GM06990 (cell line): Measurements from ENCODE around the gene MAPK4.

ENCODE experiments used
- DNase-seq: peaks from one replicate; pipeline ENCODE4 v3.0.0-alpha.2; 2011; ENCODE audit not compliant: insufficient read length; ENCODE audit errors: extremely low read depth
- H3K27me3 ChIP-seq: replicated peaks from 2 replicates; pipeline ENCODE4 v1.6.0; 2011; ENCODE audit warnings: low read length; ENCODE audit not compliant: control insufficient read depth, insufficient read depth
- H3K36me3 ChIP-seq: 2 replicates; pipeline ENCODE4 v1.5.1; 2011; ENCODE audit warnings: low read length; ENCODE audit not compliant: control insufficient read depth, insufficient read depth
- H3K4me3 ChIP-seq: replicated peaks from 2 replicates; pipeline ENCODE4 v1.5.1; 2011; ENCODE audit warnings: low read depth, mild to moderate bottlenecking, control low read depth, low read length
- TF ChIP-seq, protein P1 (sequence below): IDR thresholded peaks from 2 replicates; pipeline ENCODE4 v1.5.1; 2011; ENCODE audit warnings: low read length, control low read depth, mild to moderate bottlenecking, inconsistent platforms; ENCODE audit not compliant: insufficient read depth, poor library complexity, severe bottlenecking

MAPK4 gene

DNA sequence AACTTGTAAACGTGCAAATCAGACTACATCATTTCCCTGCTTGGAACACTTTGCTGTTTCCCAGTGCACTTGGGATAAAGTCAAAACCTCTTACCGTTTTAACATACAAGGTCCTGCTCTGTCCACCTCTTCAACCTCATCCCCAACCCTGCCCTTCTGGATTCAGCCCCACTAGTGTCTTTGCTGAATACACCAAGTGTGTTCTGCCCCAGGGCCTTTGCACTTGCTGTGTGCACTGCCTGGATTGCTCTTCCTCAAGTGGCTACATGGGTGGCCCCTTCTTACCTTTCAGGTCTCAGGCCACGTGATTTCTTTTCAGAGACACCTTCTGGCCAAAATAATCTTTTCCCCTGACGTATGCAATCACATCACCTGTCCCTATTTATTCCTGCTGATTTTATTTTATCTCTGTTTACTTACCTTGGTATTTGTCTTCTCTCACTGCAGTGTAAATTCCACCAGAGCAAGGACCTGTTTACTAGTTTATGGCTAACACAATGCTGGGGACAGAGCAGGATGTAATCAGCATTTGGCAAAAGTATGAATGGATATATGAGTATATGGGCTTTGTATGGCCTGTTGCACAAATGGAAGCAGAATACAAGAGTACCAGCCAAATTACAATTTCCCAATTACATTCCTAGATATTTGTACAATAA is 63.9 kb downstream of the MAPK4 start:
- Histone ChIP-seq H3K36me3 (no peaks in the 10 kb centered on the region), H3K4me3 (no peak overlapping the region), H3K27me3 (no peaks in the 10 kb centered on the region; the same call in 1 of the 2 replicates)
- DNase-seq = no peak
- TF ChIP-seq, protein P1, sequence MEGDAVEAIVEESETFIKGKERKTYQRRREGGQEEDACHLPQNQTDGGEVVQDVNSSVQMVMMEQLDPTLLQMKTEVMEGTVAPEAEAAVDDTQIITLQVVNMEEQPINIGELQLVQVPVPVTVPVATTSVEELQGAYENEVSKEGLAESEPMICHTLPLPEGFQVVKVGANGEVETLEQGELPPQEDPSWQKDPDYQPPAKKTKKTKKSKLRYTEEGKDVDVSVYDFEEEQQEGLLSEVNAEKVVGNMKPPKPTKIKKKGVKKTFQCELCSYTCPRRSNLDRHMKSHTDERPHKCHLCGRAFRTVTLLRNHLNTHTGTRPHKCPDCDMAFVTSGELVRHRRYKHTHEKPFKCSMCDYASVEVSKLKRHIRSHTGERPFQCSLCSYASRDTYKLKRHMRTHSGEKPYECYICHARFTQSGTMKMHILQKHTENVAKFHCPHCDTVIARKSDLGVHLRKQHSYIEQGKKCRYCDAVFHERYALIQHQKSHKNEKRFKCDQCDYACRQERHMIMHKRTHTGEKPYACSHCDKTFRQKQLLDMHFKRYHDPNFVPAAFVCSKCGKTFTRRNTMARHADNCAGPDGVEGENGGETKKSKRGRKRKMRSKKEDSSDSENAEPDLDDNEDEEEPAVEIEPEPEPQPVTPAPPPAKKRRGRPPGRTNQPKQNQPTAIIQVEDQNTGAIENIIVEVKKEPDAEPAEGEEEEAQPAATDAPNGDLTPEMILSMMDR = no peak

DNA sequence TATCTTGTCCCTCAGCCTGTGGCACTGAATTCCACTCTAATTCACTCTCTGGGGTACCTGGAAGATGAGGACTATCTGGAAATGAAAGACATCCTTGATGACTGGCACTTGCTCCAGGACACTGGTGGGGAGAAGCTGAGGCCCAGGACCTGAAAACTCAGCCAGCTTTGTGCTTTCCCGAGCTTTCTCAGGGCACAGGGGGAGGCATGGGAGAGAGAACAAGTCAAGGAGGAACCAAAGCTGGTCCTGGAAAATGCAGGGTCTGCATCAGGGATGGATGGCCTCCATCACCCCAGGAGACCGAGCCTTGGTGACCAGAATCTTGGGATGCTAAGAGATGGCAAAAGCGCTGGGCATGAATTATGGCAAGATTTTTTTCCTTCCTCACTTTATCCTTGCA is 65.1 kb downstream of the MAPK4 start:
- TF ChIP-seq, protein P1 = no peak
- no peaks in the 10 kb centered on the region for H3K36me3 ChIP-seq
- no peaks in the 10 kb centered on the region; the same call in 1 of the 2 replicates for H3K27me3 ChIP-seq
- H3K4me3 ChIP-seq = no peak overlapping the region
- no peak for DNase-seq

DNA sequence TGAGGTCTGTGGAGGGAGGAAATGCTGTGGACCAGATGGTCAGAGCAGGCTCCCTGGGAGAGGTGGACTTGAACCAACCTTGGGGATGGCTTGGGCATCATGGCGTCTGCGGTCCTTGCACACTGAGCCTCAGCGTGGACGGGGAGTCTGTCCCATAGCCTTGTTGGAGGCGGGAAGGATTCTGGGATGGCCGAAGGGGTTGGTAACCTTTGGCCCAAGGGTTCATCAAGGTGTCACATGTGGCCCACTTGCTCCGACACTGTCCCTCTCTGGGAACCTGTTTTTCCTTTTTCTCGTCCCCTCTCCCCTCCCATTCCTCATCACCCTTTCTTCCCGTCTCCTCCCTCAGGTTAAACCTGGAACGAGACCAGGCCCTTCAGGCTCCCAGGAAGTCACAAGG is 66.4 kb downstream of the MAPK4 start:
- H3K4me3 ChIP-seq = no peak overlapping the region
- H3K36me3 ChIP-seq = no peaks in the 10 kb centered on the region
- DNase-seq = no peak
- H3K27me3 ChIP-seq = no peaks in the 10 kb centered on the region; the same call in 1 of the 2 replicates
- TF ChIP-seq, protein P1 = no peak

DNA sequence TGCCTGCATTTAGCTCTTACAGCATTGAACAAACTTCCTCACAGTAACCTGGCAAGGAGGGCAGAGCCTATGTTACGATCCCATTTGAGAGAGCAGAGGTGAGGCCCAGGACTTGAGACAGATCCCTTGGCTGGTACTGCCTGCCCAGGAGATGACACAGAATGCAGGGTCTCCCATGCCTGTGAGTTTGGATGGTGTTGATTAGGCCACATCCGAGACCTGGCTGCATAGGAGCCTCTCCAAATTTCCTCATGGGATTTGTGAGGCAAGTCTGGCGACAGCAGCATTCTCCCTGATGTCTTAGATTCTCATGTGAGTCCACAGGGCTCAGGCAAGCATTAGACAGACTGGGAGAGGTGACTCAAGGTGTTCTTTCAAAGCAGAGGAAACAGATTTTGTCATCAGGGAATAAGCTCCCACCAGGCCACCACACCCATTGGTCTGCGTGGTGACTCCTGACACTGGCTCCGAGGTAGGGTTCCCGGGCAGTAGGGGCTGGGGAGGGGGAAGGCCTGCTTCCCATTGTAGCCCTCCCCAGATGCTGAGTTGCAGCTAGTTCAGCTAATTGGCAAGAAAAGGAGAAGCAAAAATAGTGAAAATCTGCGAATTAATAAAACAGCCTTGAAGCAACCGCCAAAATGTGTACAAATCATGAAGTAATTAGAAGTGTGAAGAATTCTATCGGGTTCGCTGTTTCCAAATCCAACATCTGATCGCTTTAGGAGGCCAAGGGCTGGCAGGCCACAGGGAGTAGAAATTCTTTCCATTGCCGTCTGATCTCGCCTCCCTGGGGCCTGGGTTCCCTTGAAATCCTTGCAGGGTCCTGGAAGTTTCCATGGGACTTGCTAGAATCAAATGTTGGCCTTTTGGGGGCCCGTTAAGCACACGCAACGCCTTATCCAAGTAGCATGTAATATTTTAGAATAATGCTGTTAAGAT is 68.0 kb downstream of the MAPK4 start:
- DNase-seq = no peak
- no peaks in the 10 kb centered on the region for H3K36me3 ChIP-seq
- TF ChIP-seq, protein P1 = no peak
- H3K27me3 ChIP-seq = no peaks in the 10 kb centered on the region
- no peak overlapping the region for H3K4me3 ChIP-seq

DNA sequence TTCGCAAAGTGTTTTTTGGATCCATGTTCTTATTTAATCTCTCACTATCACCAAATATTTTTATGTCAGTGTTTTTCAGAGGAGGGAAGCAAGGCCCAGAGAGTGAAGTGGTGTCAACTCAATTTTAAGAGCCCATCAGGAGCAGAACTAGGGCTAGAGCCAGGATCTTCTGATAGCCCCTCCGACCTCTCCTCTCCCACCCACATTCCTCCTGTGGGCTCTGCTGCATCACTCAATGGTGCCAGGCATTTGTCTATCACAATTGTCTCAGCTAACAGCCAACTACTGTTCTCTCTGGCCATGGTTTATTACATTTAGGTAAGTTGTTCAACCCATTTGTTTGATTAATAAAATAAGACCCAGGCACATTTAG is 68.6 kb downstream of the MAPK4 start:
- DNase-seq = no peak
- Histone ChIP-seq H3K36me3 (no peaks in the 10 kb centered on the region), H3K4me3 (no peak overlapping the region), H3K27me3 (no peaks in the 10 kb centered on the region)
- TF ChIP-seq, protein P1 = no peak
